MCF 10A (cell line): ENCODE results near the gene MORN1. TPM values are rescaled to one million over a fixed set of nuclear protein-coding genes. Genes with fewer than 3 reads are reported as not detected.

Source experiments
- BruUV-seq: library from RNA; stranded (reverse); fragments of 400-500 nt; replicated peaks from 2 replicates; lab custom pipeline; 2021; lab: Mats Ljungman, UMichigan
- CTCF ChIA-PET: fragments of 300-600 bp; sonication (Branson Sonifier 250); formaldehyde crosslinking; extraction: SDS; loops from one replicate; lab custom pipeline; 2021; ENCODE audit warnings: antibody characterized with exemption, inconsistent platforms; lab: Yijun Ruan, JAX
- POLR2A ChIA-PET: fragments of 300-600, 350-650 bp; sonication (Branson Sonifier 250); formaldehyde crosslinking; extraction: SDS; loops from one replicate; lab custom pipeline; 2020; ENCODE audit warnings: antibody characterized with exemption, inconsistent platforms; lab: Yijun Ruan, JAX
- DNase-seq: peaks from one replicate; pipeline ENCODE4 v3.0.0-alpha.2; 2018; ENCODE audit not compliant: unreplicated experiment
- H3K27ac Mint-ChIP-seq: one replicate; pipeline ENCODE4 v1.8.0; 2022; ENCODE audit warnings: mild to moderate bottlenecking, low read depth, mixed read lengths; ENCODE audit not compliant: unreplicated experiment
- H3K27me3 Mint-ChIP-seq: one replicate; pipeline ENCODE4 v1.8.0; 2022; ENCODE audit warnings: mixed read lengths; ENCODE audit not compliant: insufficient read depth, unreplicated experiment
- H3K36me3 Mint-ChIP-seq: one replicate; pipeline ENCODE4 v1.8.0; 2022; ENCODE audit warnings: mild to moderate bottlenecking, moderate library complexity, mixed read lengths; ENCODE audit not compliant: insufficient read depth, unreplicated experiment
- H3K4me1 Mint-ChIP-seq: one replicate; pipeline ENCODE4 v1.8.0; 2022; ENCODE audit warnings: mixed read lengths; ENCODE audit not compliant: insufficient read depth, unreplicated experiment
- H3K4me3 Mint-ChIP-seq: one replicate; pipeline ENCODE4 v1.8.0; 2022; ENCODE audit warnings: mild to moderate bottlenecking, moderate library complexity, mixed read lengths; ENCODE audit not compliant: unreplicated experiment
- H3K9me3 Mint-ChIP-seq: one replicate; pipeline ENCODE4 v1.8.0; 2022; ENCODE audit warnings: mixed read lengths; ENCODE audit not compliant: unreplicated experiment
- CTCF ChIP-seq: fragments of 200-600 bp; IDR thresholded peaks from one replicate; pipeline ENCODE4 v1.8.0; 2022; ENCODE audit warnings: antibody characterized with exemption, mild to moderate bottlenecking; ENCODE audit not compliant: unreplicated experiment
- intact Hi-C: fragments of 100-400 bp; cut with micrococcal nuclease; formaldehyde crosslinking; loops from 2 replicates; pipeline ENCODE4 v1.14.1; 2022
- total RNA-seq: library from RNA; stranded (reverse); gene quantifications from 2 replicates; pipeline ENCODE4 v1.2.3, GENCODE V29; 2022

Gene MORN1
- total RNA-seq, 1 experiment from 2014 or later, result 19.4 TPM

- Mint-ChIP-seq H3K36me3 (no peaks in the 10 kb centered on the region), H3K9me3 (peaks cover 3% of the 10 kb centered on the region), H3K27ac (no peak overlapping the region), H3K4me1 (no peaks in the 10 kb centered on the region), H3K27me3 (peaks cover 6% of the 10 kb centered on the region), H3K4me3 (no peak overlapping the region)
- no peak for DNase-seq
- no peak for TF ChIP-seq CTCF
- intact Hi-C loops, result no loop called here
- CTCF ChIA-PET, result no interaction called here
- BruUV-seq, result no TSS peak
- POLR2A ChIA-PET, result no interaction called here
Observed at GRCh38 chr1:2320006-2320405, 71.3 kb downstream of the MORN1 start.

GRCh38 chr1:2319291-2319690, 72.1 kb downstream of the MORN1 start:
- no peak overlapping the region for H3K27ac Mint-ChIP-seq
- intact Hi-C loops, result no loop called here
- no peak overlapping the region for H3K4me3 Mint-ChIP-seq
- no peaks in the 10 kb centered on the region for H3K36me3 Mint-ChIP-seq
- H3K9me3 Mint-ChIP-seq, result no peaks in the 10 kb centered on the region
- BruUV-seq, result no TSS peak
- H3K4me1 Mint-ChIP-seq, result no peaks in the 10 kb centered on the region
- DNase-seq, result no peak
- CTCF ChIA-PET, result no interaction called here
- POLR2A ChIA-PET, result no interaction called here
- no peak for TF ChIP-seq CTCF
- no peaks in the 10 kb centered on the region for H3K27me3 Mint-ChIP-seq

GRCh38 chr1:2318314-2319278, 72.8 kb downstream of the MORN1 start:
- no peaks in the 10 kb centered on the region for H3K9me3 Mint-ChIP-seq
- BruUV-seq, result no TSS peak
- POLR2A ChIA-PET, result no interaction called here
- DNase-seq, result no peak
- CTCF ChIA-PET, result no interaction called here
- no peak overlapping the region for H3K4me3 Mint-ChIP-seq
- TF ChIP-seq CTCF, result no peak
- H3K27ac Mint-ChIP-seq, result no peak overlapping the region
- H3K27me3 Mint-ChIP-seq, result no peaks in the 10 kb centered on the region
- intact Hi-C loops, result no loop called here
- no peaks in the 10 kb centered on the region for H3K4me1 Mint-ChIP-seq
- no peaks in the 10 kb centered on the region for H3K36me3 Mint-ChIP-seq

- Mint-ChIP-seq H3K27ac (no peak overlapping the region), H3K9me3 (no peaks in the 10 kb centered on the region), H3K36me3 (peaks cover 7% of the 10 kb centered on the region), H3K4me1 (no peaks in the 10 kb centered on the region), H3K4me3 (no peak overlapping the region), H3K27me3 (no peaks in the 10 kb centered on the region)
- ChIA-PET CTCF (interaction anchor here (0.5 kb wide), 1 partner anchor 1167 kb away, joined by 3 read pairs; no protein-coding TSS in a partner anchor), POLR2A (no interaction called here)
- intact Hi-C loops, result no loop called here
- no peak for DNase-seq
- no TSS peak for BruUV-seq
- TF ChIP-seq CTCF, result no peak
Observed at GRCh38 chr1:2317230-2318065, 73.9 kb downstream of the MORN1 start.
